ENCODE results near the gene IL4R.
A peak's percentile ranks its signal among the peaks of the same experiment; 100 is the strongest.

Gene IL4R

DNA sequence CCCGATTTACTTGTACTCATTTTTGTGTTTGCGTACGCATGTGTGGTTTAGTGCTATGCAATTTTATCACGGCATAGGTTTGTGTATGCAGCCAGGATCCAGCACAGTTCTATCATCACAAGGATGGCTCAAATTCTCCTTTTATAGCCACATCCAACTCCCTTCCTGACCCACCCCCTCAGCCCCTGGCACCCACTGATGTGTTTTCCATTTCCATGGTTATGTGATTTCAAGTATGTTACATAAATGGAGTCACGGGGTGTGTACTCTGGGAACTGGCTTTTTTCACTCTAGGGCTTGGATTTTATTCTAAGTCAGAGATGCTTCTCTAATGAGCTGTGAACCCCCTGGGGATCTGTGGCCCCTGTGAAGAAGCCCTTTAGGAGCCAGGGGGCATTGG, 16.8 kb downstream of the IL4R start:
- DNase-seq (ENCODE audit: low spot score), result no peak

DNA sequence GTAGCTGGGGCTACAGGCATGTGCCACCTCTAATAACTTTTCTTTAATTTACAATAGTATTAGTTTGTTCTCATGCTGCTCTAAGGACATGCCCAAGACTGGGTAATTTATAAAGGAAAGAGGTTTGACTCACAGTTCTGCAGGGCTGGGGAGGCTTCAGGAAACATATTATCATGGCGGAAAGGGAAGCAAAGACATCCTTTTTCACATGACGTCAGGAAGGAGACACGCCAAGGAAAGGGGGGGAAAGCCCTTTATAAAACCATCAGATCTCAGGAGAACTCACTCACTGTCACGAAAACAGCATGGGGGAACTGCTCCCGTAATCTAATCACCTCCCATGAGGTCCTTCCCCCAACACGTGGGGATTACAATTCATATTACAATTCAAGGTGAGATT, 18.3 kb downstream of the IL4R start:
- DNase-seq (ENCODE audit: low spot score), result no peak

DNA sequence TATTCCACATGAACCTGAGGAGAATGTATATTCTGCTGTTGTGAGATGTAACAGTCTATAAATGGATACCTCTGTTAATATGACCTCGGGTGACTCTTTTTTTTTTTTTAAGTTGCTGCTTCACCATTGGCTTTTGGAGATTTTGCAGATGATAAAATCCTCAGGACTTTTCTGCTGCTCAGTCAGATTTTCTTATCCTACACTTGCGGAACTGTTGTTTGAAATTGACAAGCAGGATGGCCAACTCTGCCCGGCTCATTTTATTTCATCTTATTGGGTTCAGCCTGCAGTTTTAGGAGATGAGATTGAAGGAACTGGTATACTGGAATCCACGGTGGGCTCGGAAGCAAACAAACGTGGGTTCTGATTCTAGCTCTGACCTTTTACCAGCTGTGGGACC, 19.3 kb downstream of the IL4R start:
- no peak for DNase-seq (ENCODE audit: low spot score)

DNA sequence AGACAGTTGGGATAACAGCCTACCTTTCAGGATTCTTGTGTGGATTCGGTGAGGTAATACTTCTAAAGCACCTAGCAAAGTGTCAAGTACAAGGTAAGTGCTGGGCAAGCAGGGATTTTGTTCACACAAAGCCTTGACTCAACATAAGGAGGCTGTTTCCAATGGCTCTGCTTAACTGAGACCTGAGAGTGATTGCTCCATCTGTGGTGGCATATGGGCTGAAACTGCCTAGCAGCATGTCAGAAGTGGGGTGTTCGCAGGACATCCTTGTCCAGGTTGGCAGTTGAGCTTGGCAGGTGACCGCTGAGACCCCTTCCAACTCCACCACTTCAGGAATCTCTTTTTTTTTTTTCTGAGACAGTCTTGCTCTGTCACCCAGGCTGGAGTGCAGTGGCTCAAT, 19.8 kb downstream of the IL4R start:
- DNase-seq (ENCODE audit: low spot score), result no peak

DNA sequence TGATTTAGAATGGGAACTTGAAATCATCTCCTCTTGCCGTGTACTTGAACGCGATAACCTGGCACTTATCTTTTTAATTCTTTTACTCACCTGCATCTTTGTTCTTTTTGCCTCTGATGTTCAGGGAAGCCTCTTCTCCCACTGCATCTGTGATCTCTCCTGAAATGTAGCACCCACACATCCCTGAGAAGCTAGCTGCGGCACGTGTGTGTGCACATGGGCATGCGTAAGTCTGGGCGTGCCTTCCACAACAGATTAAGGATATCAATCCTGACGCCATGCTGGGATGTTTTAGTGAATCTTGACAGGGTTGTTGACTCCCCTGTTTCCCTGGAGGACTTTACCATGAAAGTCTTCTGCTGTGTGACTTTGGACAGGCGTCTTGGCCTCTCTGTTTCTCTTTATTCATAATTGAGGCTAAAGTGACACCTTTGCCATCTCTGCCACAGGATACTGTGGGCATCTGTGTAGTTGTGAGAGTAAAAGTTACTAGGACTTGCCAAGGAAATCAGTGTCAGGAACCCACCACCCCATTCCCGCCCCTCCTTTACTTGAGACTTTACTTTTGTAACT, 20.5 kb downstream of the IL4R start:
- no peak for DNase-seq (ENCODE audit: low spot score)

DNA sequence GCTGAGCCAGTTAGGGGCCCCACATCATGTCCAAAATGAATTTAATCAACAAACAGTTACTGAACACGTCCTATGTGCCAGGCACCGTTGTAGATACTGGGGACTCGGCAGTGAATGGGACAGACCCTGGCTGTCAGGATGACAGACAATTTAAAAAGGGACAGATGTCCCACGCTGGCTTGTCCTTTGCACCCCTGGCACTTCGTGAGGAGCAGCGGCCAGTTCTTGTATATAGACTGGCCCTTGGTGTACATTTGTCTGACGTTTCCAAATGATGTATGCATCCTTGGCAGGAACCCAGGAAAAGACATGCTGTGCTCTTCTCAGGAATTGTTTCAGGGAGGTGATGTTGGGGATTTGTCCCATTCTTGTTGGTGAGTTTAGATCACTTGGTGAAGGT, 21.1 kb downstream of the IL4R start:
- DNase-seq (ENCODE audit: low spot score), result no peak

DNA sequence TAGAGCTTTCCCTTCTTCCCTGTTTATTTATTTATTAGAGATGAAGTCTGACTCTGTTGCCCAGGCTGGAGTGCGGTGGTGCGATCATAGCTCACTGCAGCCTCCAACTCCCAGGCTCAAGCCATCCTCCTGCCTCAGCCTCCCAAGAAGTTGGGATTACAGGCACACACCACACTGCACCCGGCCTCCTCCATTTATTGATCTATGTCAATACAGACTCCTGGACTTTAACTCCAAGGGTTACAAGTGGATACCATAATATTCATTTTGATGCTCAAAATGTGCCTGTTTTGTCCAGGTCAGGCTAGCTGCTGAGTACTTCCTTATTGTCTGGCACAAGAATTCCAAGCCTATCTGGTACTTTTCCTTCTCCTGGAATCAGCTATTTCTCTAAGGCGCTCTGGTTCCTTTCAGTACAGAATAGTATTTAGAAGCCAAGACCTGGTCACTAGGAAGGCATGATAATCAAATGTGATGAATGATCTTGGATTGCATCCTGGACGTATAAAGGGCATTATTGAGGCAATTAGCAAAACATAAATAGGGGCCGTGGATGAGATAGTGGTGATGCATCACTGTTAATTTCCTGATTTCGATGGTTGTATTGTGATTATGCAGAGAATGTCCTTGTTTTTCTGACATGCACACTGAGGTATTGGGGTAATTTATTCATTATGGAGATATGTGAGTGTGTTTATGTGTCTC, 21.7 kb downstream of the IL4R start:
- no peak for DNase-seq (ENCODE audit: low spot score)

DNA sequence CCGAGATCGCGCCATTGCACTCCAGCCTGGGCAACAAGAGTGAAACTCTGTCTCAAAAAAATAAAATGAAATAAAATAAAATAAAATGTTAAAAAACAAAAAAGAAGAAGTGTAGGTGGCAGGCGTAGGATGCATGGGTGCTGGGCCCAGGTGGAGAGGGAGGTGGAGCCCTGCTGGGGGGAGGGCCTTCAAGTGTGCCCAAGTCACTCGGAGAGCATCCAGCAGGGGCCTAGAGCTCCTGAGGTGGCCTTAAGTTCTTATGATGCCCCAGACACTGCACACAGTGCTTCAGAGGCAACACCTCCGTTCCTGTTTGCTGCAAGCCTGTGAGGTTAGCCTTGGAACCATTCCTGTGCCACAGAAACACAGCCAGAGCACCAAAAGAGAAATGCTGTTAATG, 23.2 kb downstream of the IL4R start:
- DNase-seq (ENCODE audit: low spot score), result no peak

DNA sequence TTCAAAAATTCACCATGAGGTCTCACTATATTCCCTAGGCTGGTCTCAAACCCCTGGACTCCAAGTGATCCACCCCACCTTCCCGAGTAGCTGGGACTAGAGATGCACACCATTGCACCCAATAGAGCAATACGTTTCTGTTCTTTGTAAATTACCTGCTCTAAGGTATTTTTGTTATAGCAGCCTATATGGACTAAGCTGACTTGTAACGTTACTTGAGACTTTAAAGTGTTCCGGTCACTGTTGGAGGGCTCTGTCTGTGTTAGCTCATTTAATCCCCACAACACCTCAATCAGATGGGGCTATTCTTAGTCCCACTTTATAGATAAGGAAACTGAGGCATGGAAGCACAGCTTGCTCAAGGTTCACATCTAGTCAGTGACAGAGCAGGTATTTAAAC, 25.4 kb downstream of the IL4R start:
- DNase-seq (ENCODE audit: low spot score), result no peak

DNA sequence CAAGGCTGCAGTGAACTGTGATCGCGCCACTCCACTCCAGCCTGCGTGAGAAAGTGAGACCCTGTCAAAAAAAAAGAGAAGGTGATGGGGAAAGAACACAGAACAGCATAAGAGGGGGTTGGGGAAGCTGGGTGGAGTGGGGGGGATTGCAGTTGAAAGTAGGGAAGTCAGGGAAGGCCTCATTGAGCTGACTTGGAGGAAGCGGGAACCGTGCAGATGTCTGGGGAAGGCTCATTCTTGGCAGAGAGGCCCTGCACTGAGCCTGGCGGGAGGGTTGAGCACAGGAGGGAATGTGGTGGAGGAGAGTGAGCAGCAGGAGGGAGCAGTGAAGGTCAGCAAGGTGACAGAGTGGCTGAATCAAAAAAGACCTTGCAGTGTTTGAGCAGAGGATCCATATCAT, 26.9 kb downstream of the IL4R start:
- no peak for DNase-seq (ENCODE audit: low spot score)

DNA sequence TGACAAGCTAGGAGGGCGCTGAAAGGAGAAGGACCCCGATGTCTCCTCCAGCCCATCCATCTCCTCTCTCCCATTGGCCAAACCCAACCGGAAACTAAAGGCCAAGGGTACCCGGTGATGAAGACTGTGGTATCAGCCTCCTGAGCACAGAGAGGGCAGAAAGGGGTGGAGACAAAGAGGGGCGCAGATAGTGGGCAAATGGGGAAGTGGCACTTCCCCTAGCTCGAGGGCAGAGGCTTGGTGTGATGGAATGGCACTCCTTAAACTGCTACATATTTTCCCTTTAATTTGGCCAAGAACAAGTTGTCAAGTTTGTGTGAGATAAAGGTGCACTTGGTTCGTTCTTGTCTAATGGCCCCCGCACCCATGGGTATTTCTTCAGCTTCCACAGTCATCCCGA, 27.8 kb downstream of the IL4R start:
- DNase-seq (ENCODE audit: low spot score), result no peak

DNA sequence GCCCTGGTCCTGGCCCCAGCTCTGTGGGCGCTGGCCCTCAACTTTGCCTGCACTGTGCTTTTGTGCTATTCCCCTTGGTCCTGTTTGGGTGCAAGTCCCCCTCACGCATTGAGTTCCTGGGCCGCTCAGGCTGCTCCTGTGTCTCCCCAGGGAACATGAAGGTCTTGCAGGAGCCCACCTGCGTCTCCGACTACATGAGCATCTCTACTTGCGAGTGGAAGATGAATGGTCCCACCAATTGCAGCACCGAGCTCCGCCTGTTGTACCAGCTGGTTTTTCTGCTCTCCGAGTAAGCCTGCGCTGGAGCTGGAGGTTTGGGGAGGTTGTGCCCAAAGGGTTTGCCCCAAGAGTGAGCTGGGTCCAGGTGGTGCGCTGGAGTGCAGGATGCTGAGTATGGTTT, 28.2 kb downstream of the IL4R start:
- no peak for DNase-seq (ENCODE audit: low spot score)

DNA sequence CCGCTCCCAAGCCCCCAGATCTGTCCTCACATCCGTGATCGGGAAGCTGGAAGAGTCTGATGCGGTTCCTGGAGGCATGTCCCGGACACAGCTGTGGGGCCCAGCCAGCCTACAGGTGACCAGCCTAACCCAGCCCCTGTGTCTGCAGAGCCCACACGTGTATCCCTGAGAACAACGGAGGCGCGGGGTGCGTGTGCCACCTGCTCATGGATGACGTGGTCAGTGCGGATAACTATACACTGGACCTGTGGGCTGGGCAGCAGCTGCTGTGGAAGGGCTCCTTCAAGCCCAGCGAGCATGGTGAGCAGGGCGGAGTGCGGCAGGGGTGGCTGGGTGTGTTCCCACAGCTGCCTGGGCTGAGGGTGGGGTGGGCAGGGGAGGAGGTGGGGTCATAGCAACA, 30.9 kb downstream of the IL4R start:
- no peak for DNase-seq (ENCODE audit: low spot score)

DNA sequence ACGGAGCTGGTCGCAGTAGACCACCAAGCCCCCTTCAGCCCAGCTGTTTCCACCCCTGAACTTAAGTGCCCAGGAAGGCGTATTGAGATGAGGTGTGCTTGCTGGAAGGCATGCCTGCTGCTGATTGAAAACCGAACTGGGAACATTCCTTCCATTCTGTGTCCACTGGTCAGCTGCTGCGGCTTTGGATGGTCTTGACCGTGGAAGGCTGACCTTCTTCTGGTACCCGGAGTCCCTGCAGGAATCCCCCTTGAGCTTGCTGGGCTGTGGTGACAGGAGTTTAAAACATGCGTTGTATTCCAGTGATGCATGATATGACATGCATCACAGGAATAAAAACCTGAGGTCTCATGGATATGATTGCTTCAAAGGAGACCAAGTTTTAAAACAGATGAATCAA, 31.4 kb downstream of the IL4R start:
- DNase-seq (ENCODE audit: low spot score), result no peak

DNA sequence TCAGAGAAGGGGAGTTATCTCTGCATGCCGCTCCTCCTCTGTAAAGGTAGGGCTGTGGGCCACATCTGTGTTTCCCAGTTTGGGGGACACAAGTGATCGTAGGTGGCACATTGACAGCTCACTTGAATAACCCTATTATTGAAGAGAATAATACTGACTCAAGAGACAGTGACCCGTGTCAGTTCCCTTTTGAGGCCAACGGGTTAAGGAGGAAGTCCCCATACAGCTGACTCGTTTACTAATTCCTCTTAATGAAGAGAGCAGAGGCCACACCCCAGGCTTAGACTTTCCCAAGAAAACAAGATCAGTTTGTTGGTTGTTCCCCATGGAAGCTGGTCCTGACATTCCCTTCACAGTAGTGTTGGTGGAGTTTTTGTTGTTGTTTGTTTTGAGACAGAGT, 33.0 kb downstream of the IL4R start:
- no peak for DNase-seq (ENCODE audit: low spot score)

DNA sequence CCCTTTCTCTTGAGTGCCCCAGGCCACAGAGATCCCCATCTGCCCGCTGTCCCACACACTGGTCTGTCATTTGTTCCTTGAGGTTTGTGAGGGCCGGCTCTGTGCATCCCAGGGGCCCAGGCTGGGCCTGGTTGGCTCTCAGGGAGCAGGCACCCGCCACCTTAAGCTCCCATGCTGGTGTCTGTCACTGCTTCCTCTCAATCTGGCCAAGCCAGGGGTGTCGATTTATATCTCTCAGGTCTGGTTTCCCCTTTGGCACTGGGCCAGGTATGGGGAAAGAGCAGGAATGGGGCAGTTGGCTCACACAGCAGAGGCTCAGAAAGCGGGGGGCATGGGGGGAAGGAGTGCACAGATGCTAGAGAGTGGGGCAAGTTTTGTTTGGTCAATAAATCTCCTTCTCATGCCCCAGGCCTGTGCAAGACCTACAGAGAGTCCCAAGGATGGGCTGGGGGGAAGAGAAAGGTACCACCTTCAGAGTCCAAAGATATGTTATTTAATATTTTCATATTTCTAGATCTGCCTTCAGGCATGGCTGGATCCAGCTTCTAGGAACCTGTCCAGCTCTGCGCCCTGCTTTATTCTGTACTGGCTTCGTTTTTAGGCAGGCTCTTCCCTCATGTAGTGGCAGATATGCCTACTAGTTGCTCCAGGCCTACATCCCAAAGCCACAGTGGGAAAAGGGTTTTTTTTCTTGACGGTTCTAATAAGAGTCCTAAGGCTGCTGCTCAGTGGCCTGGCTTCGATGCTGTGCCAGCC, 34.3 kb downstream of the IL4R start:
- DNase-seq (ENCODE audit: low spot score), result no peak

DNA sequence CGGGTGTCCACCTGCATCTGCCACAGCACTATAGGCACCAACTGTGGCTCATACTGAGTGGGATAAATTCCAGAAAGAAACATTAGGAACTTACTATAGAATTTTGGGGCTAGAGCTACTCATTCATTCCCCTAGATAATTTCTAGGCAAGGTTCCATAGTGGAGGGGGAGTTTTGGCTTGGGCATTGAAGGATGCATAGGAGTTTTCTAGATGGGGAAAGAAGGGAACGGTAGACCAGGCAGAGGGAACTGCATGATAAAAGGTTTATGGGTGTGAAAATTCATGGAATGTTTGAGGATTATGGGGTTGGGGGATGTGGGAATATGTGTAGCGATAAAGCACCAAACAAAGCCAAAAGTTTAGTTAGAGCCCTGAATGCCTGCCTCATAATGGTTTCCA, 35.5 kb downstream of the IL4R start:
- no peak for DNase-seq (ENCODE audit: low spot score)

DNA sequence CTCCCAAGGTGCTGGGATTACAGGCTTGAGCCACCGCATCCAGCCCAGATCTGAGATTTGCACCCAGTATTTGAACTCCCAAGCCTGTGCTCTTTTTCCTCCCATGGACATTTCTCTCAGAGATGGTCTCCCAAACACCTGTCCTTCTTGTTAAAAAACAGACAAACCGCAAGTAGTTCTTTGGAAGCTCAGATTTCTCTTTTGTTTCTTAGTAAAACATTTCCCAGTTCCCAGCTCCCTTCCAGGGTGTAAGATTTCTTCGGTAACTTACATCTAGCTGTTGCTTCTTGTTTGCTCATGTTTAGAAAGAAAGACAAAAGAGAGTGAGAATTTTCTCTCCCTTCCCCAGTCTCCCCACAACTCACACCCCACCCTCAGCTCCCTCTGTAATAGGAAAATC, 36.2 kb downstream of the IL4R start:
- no peak for DNase-seq (ENCODE audit: low spot score)

DNA sequence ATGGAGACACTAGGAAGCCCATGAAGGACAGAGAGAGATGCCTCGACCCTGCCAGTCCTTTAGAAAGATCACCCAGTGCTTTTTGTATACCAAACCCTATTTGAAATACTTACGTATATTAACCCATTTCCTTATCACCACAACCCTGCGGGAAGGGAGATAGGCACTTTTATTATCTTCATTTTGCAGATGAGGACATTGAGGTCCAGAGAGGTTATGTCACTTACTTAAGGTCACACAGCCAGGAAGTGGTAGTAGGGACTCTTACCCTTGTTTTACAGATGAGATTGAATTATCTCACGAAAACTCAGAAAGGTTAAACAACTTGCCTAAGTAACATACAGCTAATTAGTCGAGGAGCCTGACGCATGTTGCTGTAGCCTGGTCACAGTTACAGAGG, 38.2 kb downstream of the IL4R start:
- no peak for DNase-seq (ENCODE audit: low spot score)

DNA sequence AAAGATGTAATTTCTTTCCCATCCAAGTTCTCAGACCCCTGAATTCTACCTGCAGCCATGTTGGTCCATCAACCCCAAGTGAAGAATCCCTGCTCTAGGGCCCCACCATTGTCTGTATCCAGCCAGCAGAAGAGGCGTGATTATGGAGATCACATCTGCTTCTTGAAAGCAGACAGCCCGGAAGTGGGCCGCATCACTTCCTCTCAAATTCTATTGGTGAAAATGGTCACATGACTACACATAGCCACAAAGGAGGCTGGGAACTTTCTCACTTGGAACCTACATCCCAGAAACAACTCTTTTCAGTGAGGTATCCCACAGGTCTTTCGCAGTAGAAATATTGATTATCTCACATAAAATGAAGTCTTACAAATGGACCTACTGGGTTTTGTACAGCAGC, 40.1 kb downstream of the IL4R start:
- no peak for DNase-seq (ENCODE audit: low spot score)

DNA sequence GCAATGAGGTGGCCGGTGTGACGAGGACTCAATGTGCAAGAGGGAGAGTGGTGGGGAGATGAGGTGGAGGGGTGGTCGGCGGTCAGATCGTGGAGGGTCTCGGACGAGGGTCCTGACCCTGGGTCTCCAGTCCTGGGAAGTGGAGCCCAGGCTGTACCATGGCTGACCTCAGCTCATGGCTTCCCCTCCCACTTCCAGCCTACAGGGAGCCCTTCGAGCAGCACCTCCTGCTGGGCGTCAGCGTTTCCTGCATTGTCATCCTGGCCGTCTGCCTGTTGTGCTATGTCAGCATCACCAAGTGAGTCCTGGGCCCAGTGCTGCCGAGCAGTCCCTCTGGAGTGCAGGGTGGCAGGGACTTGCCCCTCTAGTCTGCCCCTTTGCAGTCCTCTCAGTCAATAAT, 41.8 kb downstream of the IL4R start:
- DNase-seq (ENCODE audit: low spot score), result peak; percentile 29

DNA sequence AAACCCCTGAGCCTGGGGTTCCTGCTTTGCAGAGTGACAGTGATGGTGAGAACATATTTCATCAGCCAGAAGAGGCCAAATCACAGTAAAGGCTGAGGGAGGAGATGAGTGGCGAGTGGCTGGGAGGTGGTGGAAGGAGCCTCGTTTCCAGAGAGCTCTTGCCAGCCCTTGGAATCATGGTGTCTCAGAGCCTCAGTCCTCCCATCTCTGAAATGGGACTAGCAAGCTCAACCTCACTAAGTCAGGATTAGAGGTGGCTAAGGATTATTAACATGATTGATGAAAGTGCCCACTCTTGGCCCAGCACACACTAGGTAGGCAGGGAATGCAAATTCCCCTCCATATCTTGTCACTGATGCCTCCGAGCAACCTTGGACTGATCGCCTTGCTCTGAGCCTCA, 43.0 kb downstream of the IL4R start:
- no peak for DNase-seq (ENCODE audit: low spot score)

DNA sequence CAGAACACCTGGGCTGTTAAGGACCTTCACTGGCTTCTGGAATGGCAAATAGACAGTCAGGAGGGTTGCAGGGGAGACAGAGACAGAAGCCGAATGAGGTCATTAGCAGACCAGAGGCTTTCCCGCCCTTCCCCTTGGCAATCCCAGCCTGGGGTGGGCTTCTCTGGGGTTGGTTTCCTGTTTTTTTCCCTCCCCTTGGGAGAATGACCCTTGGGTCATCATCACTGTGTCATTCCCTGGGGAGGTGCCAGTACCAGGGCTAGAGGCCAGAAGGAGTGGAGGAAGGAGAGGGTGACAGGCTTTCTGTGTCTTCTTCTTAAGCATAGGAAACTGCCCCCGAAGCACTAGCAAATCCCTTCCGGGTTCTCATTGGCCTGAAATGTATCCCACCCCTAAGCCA, 45.3 kb downstream of the IL4R start:
- DNase-seq (ENCODE audit: low spot score), result no peak

DNA sequence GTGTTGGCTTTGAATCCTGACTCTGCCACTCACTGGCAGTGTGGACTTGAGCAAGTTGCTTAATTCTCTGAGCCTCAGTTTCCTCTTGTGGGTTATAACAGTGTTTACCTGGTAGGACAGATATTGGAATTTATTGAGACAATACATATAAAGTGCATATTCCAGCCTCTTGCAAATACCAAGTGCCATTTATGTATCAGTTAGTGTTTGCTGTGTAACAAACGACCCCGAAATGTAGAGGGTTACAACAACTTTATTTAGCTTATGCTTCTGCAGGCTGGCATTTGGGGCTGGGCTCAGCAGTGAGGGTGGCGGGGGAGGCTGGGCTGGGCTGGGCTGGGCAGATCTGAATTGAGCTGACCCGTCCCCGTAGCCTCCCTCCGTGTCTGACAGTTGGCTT, 45.8 kb downstream of the IL4R start:
- DNase-seq (ENCODE audit: low spot score), result no peak

All from CD4-positive, alpha-beta T cell treated with Interleukin-6 at 100 ng/mL for 8 hours (primary cell).